GM12874 (cell line): Measurements from ENCODE around the gene TFEB.

Experiments used
- TF ChIP-seq, protein P1 (sequence below): IDR thresholded peaks from 2 replicates; pipeline ENCODE4 v1.5.1; 2011; ENCODE audit warnings: low read depth, mild to moderate bottlenecking, control low read depth, low read length, moderate library complexity; ENCODE audit not compliant: insufficient read depth

Gene TFEB

DNA sequence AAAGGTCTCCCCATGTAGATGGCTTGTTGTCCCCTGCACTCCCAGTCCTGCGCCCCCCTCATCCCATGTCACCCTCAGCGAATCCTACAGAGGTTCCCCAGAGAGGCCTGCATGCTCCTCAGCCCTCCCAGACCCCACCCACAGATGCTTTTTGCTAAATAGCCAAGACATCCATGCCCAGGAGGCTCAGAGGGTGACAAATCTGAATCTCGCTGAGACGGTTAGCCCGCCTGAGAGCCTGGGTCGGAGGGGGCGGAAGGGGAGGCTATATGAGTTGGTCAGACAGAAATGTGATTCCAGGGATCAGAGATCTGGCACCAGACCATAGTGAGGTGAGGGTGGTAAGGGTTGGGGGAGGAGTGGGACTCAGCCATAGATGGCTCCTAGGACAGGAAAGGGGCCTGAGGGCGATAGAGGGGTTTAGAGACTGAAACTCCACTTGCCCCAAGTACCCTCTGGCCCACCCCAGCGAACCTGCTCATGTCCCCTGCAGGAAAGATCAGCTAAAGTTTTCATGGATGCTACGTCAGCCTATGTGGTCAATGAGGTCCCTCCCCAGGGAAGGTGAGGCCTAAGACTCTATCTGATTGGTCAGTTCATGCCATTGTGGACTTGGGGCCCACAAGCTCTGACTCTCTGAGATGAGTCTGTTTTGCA is 33.2 kb downstream of the TFEB start:
- TF ChIP-seq, protein P1, sequence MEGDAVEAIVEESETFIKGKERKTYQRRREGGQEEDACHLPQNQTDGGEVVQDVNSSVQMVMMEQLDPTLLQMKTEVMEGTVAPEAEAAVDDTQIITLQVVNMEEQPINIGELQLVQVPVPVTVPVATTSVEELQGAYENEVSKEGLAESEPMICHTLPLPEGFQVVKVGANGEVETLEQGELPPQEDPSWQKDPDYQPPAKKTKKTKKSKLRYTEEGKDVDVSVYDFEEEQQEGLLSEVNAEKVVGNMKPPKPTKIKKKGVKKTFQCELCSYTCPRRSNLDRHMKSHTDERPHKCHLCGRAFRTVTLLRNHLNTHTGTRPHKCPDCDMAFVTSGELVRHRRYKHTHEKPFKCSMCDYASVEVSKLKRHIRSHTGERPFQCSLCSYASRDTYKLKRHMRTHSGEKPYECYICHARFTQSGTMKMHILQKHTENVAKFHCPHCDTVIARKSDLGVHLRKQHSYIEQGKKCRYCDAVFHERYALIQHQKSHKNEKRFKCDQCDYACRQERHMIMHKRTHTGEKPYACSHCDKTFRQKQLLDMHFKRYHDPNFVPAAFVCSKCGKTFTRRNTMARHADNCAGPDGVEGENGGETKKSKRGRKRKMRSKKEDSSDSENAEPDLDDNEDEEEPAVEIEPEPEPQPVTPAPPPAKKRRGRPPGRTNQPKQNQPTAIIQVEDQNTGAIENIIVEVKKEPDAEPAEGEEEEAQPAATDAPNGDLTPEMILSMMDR: no peak

DNA sequence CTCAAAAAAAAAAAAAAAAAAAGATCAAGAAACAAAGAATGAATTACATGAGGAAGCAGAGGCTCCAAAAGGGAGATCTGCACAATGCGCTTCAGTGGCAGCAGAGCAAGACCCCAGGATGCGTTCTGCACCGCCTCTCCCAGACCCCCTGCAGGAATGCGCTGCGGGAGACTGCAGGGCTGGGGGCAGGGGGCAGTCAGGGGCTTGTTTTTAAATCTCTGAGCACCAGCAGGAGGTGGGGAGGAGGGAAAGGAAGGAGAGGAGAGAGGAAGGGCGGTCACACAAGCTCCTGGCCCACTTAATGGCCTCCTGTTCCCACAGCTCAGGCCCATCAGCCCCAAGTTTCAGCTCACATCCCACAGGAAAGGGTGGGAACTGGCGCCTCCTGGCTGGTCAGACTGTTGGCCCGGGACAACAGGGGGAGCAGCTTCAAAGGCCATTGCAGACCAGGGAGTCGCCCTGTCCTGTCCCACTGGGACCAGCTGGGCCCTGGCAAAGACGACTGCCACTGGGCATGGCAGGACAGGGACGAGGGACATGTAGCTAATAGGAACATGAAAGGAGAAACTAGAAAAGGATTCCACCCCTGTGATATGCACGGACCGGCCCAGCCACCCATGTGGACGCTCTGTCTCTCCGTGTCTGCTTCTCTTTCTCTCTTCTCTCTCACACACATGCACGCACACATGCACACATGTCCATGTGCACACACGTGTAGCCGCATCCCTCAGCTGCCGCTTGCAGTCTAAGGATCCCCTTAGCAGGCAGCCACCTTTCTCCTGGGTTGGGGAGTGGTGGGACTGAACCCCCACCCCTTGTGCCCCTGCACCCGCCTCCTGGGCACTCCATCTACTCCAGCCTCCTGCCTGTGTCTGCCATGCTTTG is 34.7 kb downstream of the TFEB start:
- TF ChIP-seq, protein P1: no peak

DNA sequence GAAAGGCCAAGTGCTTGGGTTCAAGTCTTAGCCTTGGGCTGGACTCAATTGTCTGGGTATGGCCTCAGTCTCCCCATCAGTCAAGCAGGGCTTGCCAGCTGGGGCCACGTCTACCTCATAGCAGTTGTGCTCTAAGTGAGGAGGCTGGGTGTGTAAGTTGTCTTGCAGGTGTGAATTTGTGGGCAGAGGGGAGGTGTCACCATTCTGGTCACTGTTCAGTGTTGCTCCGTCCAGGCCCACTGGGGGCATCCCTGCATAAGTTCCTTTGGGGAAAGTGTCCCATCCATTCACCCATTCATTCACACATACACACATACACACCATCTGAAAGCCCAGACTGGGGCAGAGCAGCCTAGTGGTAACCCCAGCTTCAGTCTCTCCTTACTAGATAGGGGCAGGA is 36.3 kb downstream of the TFEB start:
- TF ChIP-seq, protein P1: no peak

DNA sequence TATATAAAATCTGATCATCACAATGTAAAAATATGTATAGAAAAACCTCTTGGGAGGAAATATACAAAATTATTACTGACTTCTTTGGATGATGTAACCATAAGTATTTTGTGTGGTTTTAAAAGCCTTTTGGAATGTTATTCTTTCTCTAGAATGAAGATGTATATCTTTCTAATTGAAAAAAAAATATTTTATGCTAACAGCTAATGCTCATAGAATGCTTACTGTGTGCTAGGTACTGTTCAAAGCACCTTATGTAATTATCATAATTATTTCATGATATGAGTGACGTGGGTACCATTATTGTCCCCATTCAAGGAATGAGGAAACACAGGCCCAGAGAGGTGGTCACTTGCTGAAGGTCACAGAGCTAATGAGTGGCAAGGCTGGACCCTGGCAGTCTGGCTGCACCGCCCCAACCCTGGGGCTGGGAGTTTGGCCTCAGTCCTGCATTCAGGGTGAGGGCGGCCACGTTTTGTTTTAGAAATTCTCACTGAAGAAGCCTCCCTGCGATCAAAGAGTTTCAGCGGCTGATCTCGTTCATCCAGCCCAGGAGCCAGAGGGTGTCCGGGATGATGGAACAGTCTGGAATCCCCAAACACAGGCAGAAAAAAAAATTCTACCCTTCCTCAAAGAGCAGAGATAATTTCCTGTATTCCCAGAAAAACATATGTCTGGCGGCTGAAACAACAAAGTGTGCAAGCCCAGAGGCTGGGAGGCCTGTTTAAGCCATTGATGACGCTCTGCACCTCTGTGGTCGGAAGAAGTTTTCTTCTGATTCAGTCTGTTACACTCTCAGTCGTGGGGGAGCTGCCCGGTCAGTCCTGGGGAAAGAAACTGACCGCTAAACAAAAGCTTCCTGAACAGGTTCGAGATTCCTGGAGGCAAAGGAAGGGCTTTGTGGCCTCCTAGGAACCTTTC is 37.3 kb downstream of the TFEB start:
- TF ChIP-seq, protein P1: no peak

DNA sequence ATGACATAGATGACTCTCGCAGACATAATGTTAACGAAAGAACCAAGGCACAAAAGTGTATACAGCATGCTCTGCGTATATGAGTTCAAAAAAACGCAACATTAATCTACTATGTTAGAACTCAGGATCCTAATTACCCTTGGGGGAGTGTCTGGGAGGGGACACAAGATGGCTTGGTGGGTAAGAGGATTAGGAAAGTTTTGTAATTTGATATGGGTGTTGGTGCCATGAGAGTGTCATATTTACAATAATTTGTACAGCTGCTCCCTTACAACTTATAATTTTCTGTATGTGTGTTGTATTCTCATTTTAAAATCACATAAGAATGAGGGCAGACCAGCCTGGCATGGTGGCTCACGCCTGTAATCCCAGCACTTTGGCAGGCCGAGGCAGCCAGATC is 38.6 kb downstream of the TFEB start:
- TF ChIP-seq, protein P1: no peak

DNA sequence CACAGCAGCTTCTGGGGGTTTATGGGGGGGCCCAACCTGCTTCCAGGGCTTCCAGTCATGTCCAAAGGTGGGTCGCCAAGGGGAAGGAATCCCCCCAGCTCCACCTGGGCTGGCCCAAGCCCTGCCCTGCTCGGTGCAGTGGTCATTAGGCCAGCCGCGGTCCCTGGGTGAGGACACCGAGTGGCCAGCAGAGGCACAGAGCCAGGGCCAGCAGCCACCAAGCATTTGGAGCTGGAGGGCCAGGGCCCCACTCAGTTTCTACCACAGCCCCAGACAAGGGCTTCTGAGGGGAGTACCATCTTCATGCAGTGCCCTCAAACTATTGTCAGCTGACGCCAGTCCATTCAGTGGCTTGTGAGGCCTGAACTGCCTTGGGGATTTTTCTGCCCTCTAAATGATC is 39.6 kb downstream of the TFEB start:
- TF ChIP-seq, protein P1: no peak
